ENCODE results near the gene RTN4RL1. TPM values are rescaled to one million over a fixed set of nuclear protein-coding genes. Genes with fewer than 3 reads are reported as not detected.

RTN4RL1 gene
- total and polyA plus RNA-seq, 2 of the 13 experiments (the other 11 are each of a cell fraction or from before 2014, with no cell fraction given), result 0.01 TPM; not detected in 1

GRCh38 chr17:2029911-2030778 is 5.0 kb upstream of the RTN4RL1 start, which contains the start of gene DPH1 (continued):
- TF ChIP-seq SNAPC4 (CRISPR knock-in tag; IDR thresholded peaks at IDR 0.05), result peak; percentile 79; the same call in 1 of the 2 replicates
- no peak for TF ChIP-seq ZNF878 (CRISPR knock-in tag; IDR thresholded peaks at IDR 0.05)
- peak; percentile 36; the same call in 1 of the 2 replicates for TF ChIP-seq ARID2 (CRISPR knock-in tag; IDR thresholded peaks at IDR 0.05; ENCODE audit: borderline replicate concordance)
- TF ChIP-seq HNRNPK (IDR thresholded peaks at IDR 0.05; ENCODE audit: low read depth, low read length, poor library complexity, severe bottlenecking), result no peak
- no peak for TF ChIP-seq ZNF879 (CRISPR knock-in tag; IDR thresholded peaks at IDR 0.05)
- no peak for TF ChIP-seq HNF4G (IDR thresholded peaks at IDR 0.05; ENCODE audit: borderline replicate concordance, low read depth, low read length)
- TF ChIP-seq HNF4G (CRISPR knock-in tag; IDR thresholded peaks at IDR 0.05; ENCODE audit: borderline replicate concordance, low read depth), result no peak
- TF ChIP-seq ZNF431 (CRISPR knock-in tag; IDR thresholded peaks at IDR 0.05; ENCODE audit: borderline replicate concordance, low read depth), result 0 out of 2 replicates have a peak, but pooled peaks have one; percentile 31
- TF ChIP-seq ZNF138 (CRISPR knock-in tag; IDR thresholded peaks at IDR 0.05; ENCODE audit: low read depth), result no peak; the same call in 1 of the 2 replicates
- peak; percentile 92; the same call in 1 of the 2 replicates for TF ChIP-seq TSC22D2 (CRISPR knock-in tag; IDR thresholded peaks at IDR 0.05; ENCODE audit: borderline replicate concordance)
- no peak for TF ChIP-seq ZNF850 (CRISPR knock-in tag; conservative IDR thresholded peaks at IDR 0.05)
- TF ChIP-seq ZNF558 (CRISPR knock-in tag; IDR thresholded peaks at IDR 0.05; ENCODE audit: borderline replicate concordance), result 0 out of 2 replicates have a peak, but pooled peaks have one; percentile 72
- TF ChIP-seq HHEX (CRISPR knock-in tag; IDR thresholded peaks at IDR 0.05), result no peak
- no peak for TF ChIP-seq ZMAT3 (CRISPR knock-in tag; conservative IDR thresholded peaks at IDR 0.05)
- peak; percentile 81; the same call in 1 of the 2 replicates for TF ChIP-seq ZNF839 (CRISPR knock-in tag; IDR thresholded peaks at IDR 0.05; ENCODE audit: borderline replicate concordance)
- TF ChIP-seq NFYB (CRISPR knock-in tag; IDR thresholded peaks at IDR 0.05), result no peak
- TF ChIP-seq SIX4 (CRISPR knock-in tag; IDR thresholded peaks at IDR 0.05), result peak; percentile 30; the same call in 1 of the 2 replicates
- no peak for TF ChIP-seq ZNF446 (CRISPR knock-in tag; IDR thresholded peaks at IDR 0.05)
- TF ChIP-seq ARNTL (CRISPR knock-in tag; IDR thresholded peaks at IDR 0.05), result peak; percentile 88
- TF ChIP-seq SPEN (CRISPR knock-in tag; IDR thresholded peaks at IDR 0.05; ENCODE audit: low read depth), result peak; percentile 81
- TF ChIP-seq NFRKB (IDR thresholded peaks at IDR 0.05), result no peak
- 0 out of 2 replicates have a peak, but pooled peaks have one; percentile 27 for TF ChIP-seq PPARG (CRISPR knock-in tag; conservative IDR thresholded peaks at IDR 0.05)
- 0 out of 4 replicates have a peak, but pooled peaks of 1 of the 2 experiments have one; percentile 23 for TF ChIP-seq EP300 (IDR thresholded peaks at IDR 0.05; ENCODE audit: low read depth in 2 of 2, low read length in 2 of 2)
- peak; percentile 38; the same call in 1 of the 2 replicates for TF ChIP-seq EP300 (CRISPR knock-in tag; IDR thresholded peaks at IDR 0.05; ENCODE audit: borderline replicate concordance)
- peak; percentile 83; the same call in 1 of the 2 replicates for TF ChIP-seq SALL2 (CRISPR knock-in tag; IDR thresholded peaks at IDR 0.05)

Measured in HepG2 (cell line).